Measurements from ENCODE around the gene MIA2. TPM values are rescaled to one million over a fixed set of nuclear protein-coding genes. Genes with fewer than 3 reads are reported as not detected.

Gene MIA2
- total RNA-seq, 1 experiment from 2014 or later = 11.8 TPM

- no TSS peak for BruUV-seq (replicated peaks)
- intact Hi-C loops (cut with micrococcal nuclease) = loop anchor here (1.0 to 5.0 kb wide), 5 partner anchors 58 to 319 kb away; partner anchors contain the start of gene GEMIN2
- ChIA-PET POLR2A (ENCODE audit: unreplicated experiment) (interaction anchor here (0.6 kb wide), 2 partner anchors 136 to 159 kb away, joined by 3 to 4 read pairs; no protein-coding TSS in a partner anchor), CTCF (interaction anchor here (0.6 to 0.7 kb wide), 5 partner anchors 121 to 327 kb away, joined by 3 to 10 read pairs (median 6); no protein-coding TSS in a partner anchor)
- Histone ChIP-seq H3F3A (ENCODE audit: low read length, unreplicated experiment) (no peaks in the 10 kb centered on the region), H3K79me2 (ENCODE audit: low read length) (peaks cover 37% of the 10 kb centered on the region), H2AFZ (ENCODE audit: low read length) (no peak overlapping the region), H3K4me3 (ENCODE audit: low read length) (no peak overlapping the region; the same call in 1 of the 2 replicates), H4K20me1 (ENCODE audit: low read length) (peaks cover 6% of the 10 kb centered on the region; the same call in 1 of the 2 replicates), H3K36me3 (ENCODE audit: low read depth, low read length) (no peaks in the 10 kb centered on the region), H3K4me1 (ENCODE audit: insufficient read depth, low read length) (peaks cover 24% of the 10 kb centered on the region), H3K9me3 (ENCODE audit: low read length) (no peaks in the 10 kb centered on the region), H3K27ac (ENCODE audit: low read length) (no peak overlapping the region), H3K4me2 (ENCODE audit: low read length) (peak overlapping the region; percentile 70; the same call in 1 of the 2 replicates), H3K27me3 (ENCODE audit: low read length) (no peaks in the 10 kb centered on the region), H3K9ac (ENCODE audit: low read length) (no peak overlapping the region), H3K9me2 (replicated peaks; ENCODE audit: low read length) (no peaks in the 10 kb centered on the region)
- DNase-seq (no peak), ATAC-seq (no peak)
- TF ChIP-seq EZH2 (IDR thresholded peaks at IDR 0.05; ENCODE audit: low read length, unreplicated experiment) = no peak
- TF ChIP-seq EZH2phosphoT487 (IDR thresholded peaks at IDR 0.05; ENCODE audit: borderline replicate concordance, low read length) = no peak
- no peak for TF ChIP-seq CTCF (conservative IDR thresholded peaks at IDR 0.05; ENCODE audit: low read depth, low read length)
Observed at GRCh38 chr14:39425947-39426346, 192.2 kb downstream of the MIA2 start.

GRCh38 chr14:39426605-39427004, 192.9 kb downstream of the MIA2 start:
- H3K4me2 ChIP-seq (ENCODE audit: low read length) = peak overlapping the region; percentile 70
- no TSS peak for BruUV-seq (replicated peaks)
- peak; percentile 58 for ATAC-seq
- no peak for TF ChIP-seq EZH2 (IDR thresholded peaks at IDR 0.05; ENCODE audit: low read length, unreplicated experiment)
- TF ChIP-seq EZH2phosphoT487 (IDR thresholded peaks at IDR 0.05; ENCODE audit: borderline replicate concordance, low read length) = no peak
- TF ChIP-seq CTCF (conservative IDR thresholded peaks at IDR 0.05; ENCODE audit: low read depth, low read length) = peak; percentile 65
- H3K27me3 ChIP-seq (ENCODE audit: low read length) = no peaks in the 10 kb centered on the region
- no peak overlapping the region for H2AFZ ChIP-seq (ENCODE audit: low read length)
- H3K9me2 ChIP-seq (replicated peaks; ENCODE audit: low read length) = no peaks in the 10 kb centered on the region
- no peaks in the 10 kb centered on the region for H3K36me3 ChIP-seq (ENCODE audit: low read depth, low read length)
- ChIA-PET CTCF (interaction anchor here (0.6 to 0.9 kb wide), 6 partner anchors 121 to 327 kb away, joined by 3 to 10 read pairs (median 5); no protein-coding TSS in a partner anchor), POLR2A (ENCODE audit: unreplicated experiment) (interaction anchor here (0.6 kb wide), 1 partner anchor 160 kb away, joined by 3 read pairs; no protein-coding TSS in a partner anchor)
- H3K4me3 ChIP-seq (ENCODE audit: low read length) = no peak overlapping the region; the same call in 1 of the 2 replicates
- H3K4me1 ChIP-seq (ENCODE audit: insufficient read depth, low read length) = peaks cover 24% of the 10 kb centered on the region
- H3K9me3 ChIP-seq (ENCODE audit: low read length) = no peaks in the 10 kb centered on the region
- peaks cover 42% of the 10 kb centered on the region for H3K79me2 ChIP-seq (ENCODE audit: low read length)
- H3F3A ChIP-seq (ENCODE audit: low read length, unreplicated experiment) = no peaks in the 10 kb centered on the region
- peaks cover 10% of the 10 kb centered on the region; the same call in 1 of the 2 replicates for H4K20me1 ChIP-seq (ENCODE audit: low read length)
- intact Hi-C loops (cut with micrococcal nuclease) = loop anchor here (1.0 to 5.0 kb wide), 5 partner anchors 58 to 319 kb away; partner anchors contain the start of gene GEMIN2
- DNase-seq = peak; percentile 60
- H3K9ac ChIP-seq (ENCODE audit: low read length) = no peak overlapping the region
- no peak overlapping the region for H3K27ac ChIP-seq (ENCODE audit: low read length)

GRCh38 chr14:39428118-39428517, 194.4 kb downstream of the MIA2 start:
- Histone ChIP-seq H3K4me3 (ENCODE audit: low read length) (no peak overlapping the region), H2AFZ (ENCODE audit: low read length) (no peak overlapping the region), H3K9me3 (ENCODE audit: low read length) (no peaks in the 10 kb centered on the region), H3K4me2 (ENCODE audit: low read length) (no peak overlapping the region), H3K27me3 (ENCODE audit: low read length) (no peaks in the 10 kb centered on the region), H3K79me2 (ENCODE audit: low read length) (peaks cover 42% of the 10 kb centered on the region), H3K36me3 (ENCODE audit: low read depth, low read length) (no peaks in the 10 kb centered on the region), H3F3A (ENCODE audit: low read length, unreplicated experiment) (no peaks in the 10 kb centered on the region), H3K9me2 (replicated peaks; ENCODE audit: low read length) (no peaks in the 10 kb centered on the region), H3K4me1 (ENCODE audit: insufficient read depth, low read length) (peaks cover 24% of the 10 kb centered on the region), H3K9ac (ENCODE audit: low read length) (no peak overlapping the region), H3K27ac (ENCODE audit: low read length) (no peak overlapping the region), H4K20me1 (ENCODE audit: low read length) (peaks cover 10% of the 10 kb centered on the region; the same call in 1 of the 2 replicates)
- CTCF ChIA-PET = interaction anchor here (0.6 kb wide), 1 partner anchor 29 kb away, joined by 4 read pairs; no protein-coding TSS in a partner anchor
- TF ChIP-seq EZH2phosphoT487 (IDR thresholded peaks at IDR 0.05; ENCODE audit: borderline replicate concordance, low read length) (no peak), EZH2 (IDR thresholded peaks at IDR 0.05; ENCODE audit: low read length, unreplicated experiment) (no peak), CTCF (conservative IDR thresholded peaks at IDR 0.05; ENCODE audit: low read depth, low read length) (no peak)
- DNase-seq (no peak), ATAC-seq (no peak)
- POLR2A ChIA-PET (ENCODE audit: unreplicated experiment) = no interaction called here
- no TSS peak for BruUV-seq (replicated peaks)
- intact Hi-C loops (cut with micrococcal nuclease) = loop anchor here (5.0 kb wide), 1 partner anchor 261 kb away; no protein-coding TSS in a partner anchor

All from PC-3 (cell line).